Pancreas (tissue), 10 donors: ENCODE measurements around the gene GSTA4. TPM values are rescaled to one million over a fixed set of nuclear protein-coding genes. Genes with fewer than 3 reads are reported as not detected.

Source experiments
- ATAC-seq, 4 donors: fragments of 200-7000 bp; cut with Tn5 transposase; one replicate each; pipeline versions ENCODE4 v1.8.0 to v1.9.1; 2020; ENCODE audit warnings: mild to moderate bottlenecking in 4 of 4, moderate library complexity in 4 of 4
- DNase-seq, 6 donors: peaks; one replicate each; pipeline ENCODE4 v3.0.0-alpha.2; 2020
- FAIRE-seq: peaks from 2 replicates; lab custom pipeline; 2012; peaks lifted over from hg19 to GRCh38; lab: Jason Lieb, UNC
- H3K27ac ChIP-seq, 4 donors: fragments of 200-600 bp; sonication (generic); 1 replicate in 3 of 4; 2 replicates in 1 of 4; pipeline versions ENCODE4 v1.5.0 to v1.8.0; 2020
- H3K27me3 ChIP-seq, 4 donors: fragments of 200-600 bp; one replicate each; pipeline ENCODE4 v1.8.0; 2021
- H3K36me3 ChIP-seq, 3 donors: fragments of 200-600 bp; sonication (generic) in 1 of 3; one replicate each; pipeline versions ENCODE4 v1.5.0 to v1.8.0; 2020 to 2021
- H3K4me1 ChIP-seq, 3 donors: fragments of 200-600 bp; one replicate each; pipeline ENCODE4 v1.8.0; 2021
- H3K4me3 ChIP-seq, 4 donors: fragments of 200-600 bp; sonication (generic) in 2 of 4; one replicate each; pipeline versions ENCODE4 v1.5.0 to v1.8.0; 2020 to 2021
- H3K9me3 ChIP-seq, 4 donors: fragments of 200-600 bp; one replicate each; pipeline ENCODE4 v1.8.0; 2021
- CTCF ChIP-seq, 4 donors: fragments of 200-600 bp; sonication (generic) in 3 of 4; IDR thresholded peaks; one replicate each; pipeline versions ENCODE4 v1.5.0 to v1.8.0; 2021; ENCODE audit warnings: antibody characterized with exemption in 4 of 4
- WGBS, 2 donors: extraction: QIAGEN DNeasy Blood & Tissue Kit; methylation state at CpG; one replicate each; pipeline ENCODE4 v1.1.7; 2013; 5-methylcytosine and 5-hydroxymethylcytosine counted together
- intact Hi-C, 3 donors: fragments of 100-400 bp; cut with DNase I; formaldehyde crosslinking; loops; one replicate each; pipeline versions ENCODE4 v1.11.1 to v1.14.2; 2022
- polyA plus RNA-seq, 2 donors: library from polyadenylated mRNA; stranded (reverse); fragments of 200-250 nt; gene quantifications; one replicate each; pipeline ENCODE4 v1.2.3, GENCODE V29; 2013
- total RNA-seq, 6 donors: library from RNA; stranded (reverse); fragmentation: NEBNext Ultra II Directional in 4 of 6; extraction: Animal tissue kit (Norgen Biotek cat#: 25700) in 4 of 6; gene quantifications; one replicate each; pipeline versions ENCODE4 v1.2.1 to v1.2.4, GENCODE V29; 2021 to 2023
- donor health status: healthy with polysubstance abuse.
- donor health status: DM: no; HTN: no; CAD: no; lungs with moderate emphysema.
- donor health status: DM: no; HTN: no; CAD: no.
- donor health status: control.
- donor health status: control.
- donor health status: Bipolar disorder and iron deficiency.
- donor health status: DM: yes; HTN: yes; CAD: no.
- donor health status: DM: no; HTN: no; CAD: no.
- donor health status: DM: no; HTN: no; CAD: no.
- donor health status: DM: yes; HTN: yes; CAD: no.

Gene GSTA4
- total and polyA plus RNA-seq, 8 donors, result 11.0 to 33.3 (median 14.5) TPM

GRCh38 chr6:52998603-52999002 lies 3.5 kb upstream of the GSTA4 start:
- FAIRE-seq, result no peak
- peaks cover 0 to 6% (median 1%) of the 10 kb centered on the region in 3 donors for H3K4me1 ChIP-seq
- H3K36me3 ChIP-seq, result peaks cover 0 to 7% (median 0%) of the 10 kb centered on the region in 3 donors
- no peak for ATAC-seq
- no peak overlapping the region for H3K27ac ChIP-seq
- no peak for DNase-seq
- H3K27me3 ChIP-seq, result no peaks in the 10 kb centered on the region
- intact Hi-C loops, result loop anchor here in 1 of 3 donors (10.0 kb wide), 1 partner anchor 124 kb away; no protein-coding TSS in a partner anchor
- no peak for TF ChIP-seq CTCF (IDR thresholded peaks at IDR 0.05)
- H3K4me3 ChIP-seq, result no peak overlapping the region
- WGBS, 2 donors, result 84 to 94% methylated on average over 4 of the region's 4 CpGs
- H3K9me3 ChIP-seq, result no peaks in the 10 kb centered on the region

GRCh38 chr6:52995913-52996645 lies 995 bp upstream of the GSTA4 start:
- H3K27me3 ChIP-seq, result no peaks in the 10 kb centered on the region
- ATAC-seq (peak in 2 of 4 donors; percentile 0 to 4), FAIRE-seq (no peak), DNase-seq (peak in 3 of 6 donors; percentile 31 to 66 (median 35))
- H3K36me3 ChIP-seq, result no peaks in the 10 kb centered on the region
- 17 to 18% methylated on average over 21 of the region's 21 CpGs for WGBS, 2 donors
- peaks cover 0 to 13% (median 8%) of the 10 kb centered on the region in 3 donors for H3K4me1 ChIP-seq
- TF ChIP-seq CTCF (IDR thresholded peaks at IDR 0.05), result no peak
- intact Hi-C loops, result loop anchor here in 1 of 3 donors (10.0 kb wide), 1 partner anchor 121 kb away; no protein-coding TSS in a partner anchor
- no peaks in the 10 kb centered on the region for H3K9me3 ChIP-seq
- H3K4me3 ChIP-seq, result peak overlapping the region in 1 of 4 donors; percentile 27
- H3K27ac ChIP-seq, result peak overlapping the region in 2 of 4 donors; percentile 10 to 38

DNA sequence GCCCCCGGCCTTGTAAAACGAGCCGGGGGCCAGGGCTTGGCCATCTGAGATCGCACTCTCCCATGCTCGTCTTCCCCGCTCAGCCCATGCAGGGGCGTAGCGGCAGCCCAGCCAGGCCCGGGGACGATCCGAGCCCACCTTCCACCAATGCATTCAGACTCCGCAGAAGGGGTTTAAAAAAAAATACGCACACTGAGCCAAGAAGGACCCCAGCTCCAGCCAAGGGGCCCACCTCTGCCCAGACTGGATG lies 320 bp downstream of the GSTA4 start:
- peak overlapping the region; percentile 56 to 84 (median 72) for H3K4me3 ChIP-seq
- ATAC-seq (peak; percentile 16 to 44 (median 30)), FAIRE-seq (no peak), DNase-seq (peak in 4 of 6 donors; percentile 18 to 76 (median 61))
- 0 to 1% methylated on average over 13 of the region's 13 CpGs for WGBS, 2 donors
- no peaks in the 10 kb centered on the region for H3K27me3 ChIP-seq
- TF ChIP-seq CTCF (IDR thresholded peaks at IDR 0.05), result no peak
- H3K9me3 ChIP-seq, result no peaks in the 10 kb centered on the region
- H3K27ac ChIP-seq, result peak overlapping the region; percentile 91 to 98 (median 97)
- intact Hi-C loops, result loop anchor here in 1 of 3 donors (10.0 kb wide), 1 partner anchor 120 kb away; no protein-coding TSS in a partner anchor
- no peaks in the 10 kb centered on the region for H3K36me3 ChIP-seq
- H3K4me1 ChIP-seq, result peaks cover 0 to 13% (median 8%) of the 10 kb centered on the region in 3 donors

DNA sequence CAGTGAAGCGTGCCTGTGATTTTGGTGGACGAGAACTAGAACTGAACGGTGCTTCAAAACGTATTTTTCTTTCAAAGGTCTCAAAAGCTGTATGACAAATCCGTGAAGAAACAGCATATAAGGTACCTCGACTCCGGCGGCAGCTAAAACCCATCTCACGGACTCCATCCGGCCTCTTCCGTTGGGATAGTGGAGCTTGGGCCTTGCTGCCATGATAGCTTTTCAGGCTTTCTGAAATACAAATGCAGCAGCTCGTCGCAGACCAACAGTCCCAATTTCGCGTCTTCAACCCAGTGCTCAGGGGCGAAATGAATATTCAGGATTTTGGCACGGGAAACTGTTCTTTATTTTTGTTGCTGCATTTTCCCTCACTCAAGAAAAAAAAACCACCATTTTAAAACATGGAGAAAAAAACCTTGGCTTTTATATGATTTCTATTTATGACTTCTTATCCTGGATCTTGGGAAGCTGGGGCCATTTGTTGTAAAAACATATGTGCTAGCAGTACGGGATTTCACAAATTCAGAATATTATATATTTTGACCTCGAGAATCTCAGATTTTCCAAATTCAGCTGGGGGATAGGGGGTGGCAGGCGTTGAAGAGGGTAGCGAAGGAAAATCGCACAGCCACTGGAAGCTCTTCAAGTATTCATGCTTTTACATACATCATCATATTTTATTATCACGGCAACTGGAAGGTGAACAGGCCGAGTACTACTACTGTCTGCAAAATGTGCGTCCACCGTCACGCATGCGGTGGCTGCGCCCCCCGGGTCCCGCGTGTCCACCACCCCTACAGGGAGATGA lies 849 bp downstream of the GSTA4 start:
- Histone ChIP-seq H3K27ac (peak overlapping the region; percentile 91 to 98 (median 97)), H3K36me3 (no peaks in the 10 kb centered on the region), H3K4me3 (peak overlapping the region; percentile 56 to 84 (median 72)), H3K4me1 (peaks cover 0 to 13% (median 8%) of the 10 kb centered on the region in 3 donors), H3K27me3 (no peaks in the 10 kb centered on the region), H3K9me3 (no peaks in the 10 kb centered on the region)
- intact Hi-C loops, result loop anchor here in 1 of 3 donors (10.0 kb wide), 1 partner anchor 119 kb away; no protein-coding TSS in a partner anchor
- DNase-seq, result peak in 3 of 6 donors; percentile 28 to 40 (median 29)
- peak in 3 of 4 donors; percentile 2 to 18 (median 11) for ATAC-seq
- 5 to 6% methylated on average over 32 of the region's 32 CpGs for WGBS, 2 donors
- FAIRE-seq, result no peak
- TF ChIP-seq CTCF (IDR thresholded peaks at IDR 0.05), result no peak
